ENCODE measurements around the gene CCNE1.
"Not testable (repeated sequence)": the region's sequence is repeated elsewhere in the genome, so short reads cannot be mapped to it uniquely, and the experiment has no call there.

The CCNE1 gene

GRCh38 chr19:29785360-29785759, 26.4 kb upstream of the CCNE1 start:
- DNase-seq (ENCODE audit: low read depth, low spot score) = no peak
- CTCF ChIA-PET = interaction anchor here (0.8 to 2.2 kb wide), 4 partner anchors 14 to 69 kb away, joined by 3 to 9 read pairs (median 4); no protein-coding TSS in a partner anchor
- no peak for TF ChIP-seq CTCF (IDR thresholded peaks at IDR 0.05; ENCODE audit: insufficient read depth, low read length, missing control alignments)
- POLR2A ChIA-PET = no interaction called here
- H3K4me3 ChIP-seq (ENCODE audit: low read depth, low read length) = no peak overlapping the region

- DNase-seq (ENCODE audit: low read depth, low spot score) = no peak
- ChIA-PET CTCF (interaction anchor here (0.8 to 2.2 kb wide), 4 partner anchors 15 to 70 kb away, joined by 3 to 9 read pairs (median 4); no protein-coding TSS in a partner anchor), POLR2A (no interaction called here)
- TF ChIP-seq CTCF (IDR thresholded peaks at IDR 0.05; ENCODE audit: insufficient read depth, low read length, missing control alignments) = no peak
- H3K4me3 ChIP-seq (ENCODE audit: low read depth, low read length) = no peak overlapping the region
Observed at GRCh38 chr19:29785955-29786589, 25.7 kb upstream of the CCNE1 start.

GRCh38 chr19:29787281-29787680, 24.5 kb upstream of the CCNE1 start:
- no peak for TF ChIP-seq CTCF (IDR thresholded peaks at IDR 0.05; ENCODE audit: insufficient read depth, low read length, missing control alignments)
- ChIA-PET POLR2A (no interaction called here), CTCF (no interaction called here)
- DNase-seq (ENCODE audit: low read depth, low spot score) = no peak
- no peak overlapping the region for H3K4me3 ChIP-seq (ENCODE audit: low read depth, low read length)

- ChIA-PET CTCF (no interaction called here), POLR2A (no interaction called here)
- TF ChIP-seq CTCF (IDR thresholded peaks at IDR 0.05; ENCODE audit: insufficient read depth, low read length, missing control alignments) = no peak
- no peak for DNase-seq (ENCODE audit: low read depth, low spot score)
- H3K4me3 ChIP-seq (ENCODE audit: low read depth, low read length) = no peak overlapping the region
Observed at GRCh38 chr19:29789007-29789406, 22.8 kb upstream of the CCNE1 start.

GRCh38 chr19:29793116-29793727, 18.6 kb upstream of the CCNE1 start:
- ChIA-PET CTCF (no interaction called here), POLR2A (no interaction called here)
- no peak for DNase-seq (ENCODE audit: low read depth, low spot score)
- TF ChIP-seq CTCF (IDR thresholded peaks at IDR 0.05; ENCODE audit: insufficient read depth, low read length, missing control alignments) = no peak
- no peak overlapping the region for H3K4me3 ChIP-seq (ENCODE audit: low read depth, low read length)

- POLR2A ChIA-PET; DNase-seq (ENCODE audit: low read depth, low spot score); H3K4me3 ChIP-seq (ENCODE audit: low read depth, low read length); CTCF ChIA-PET: not testable (repeated sequence)
Observed at GRCh38 chr19:29794490-29794889, 17.3 kb upstream of the CCNE1 start.

Data from AG04449 (cell line).